OCI-LY7 (cell line): ENCODE results near the gene PROKR1.

Experiments used
- EZH2phosphoT487 ChIP-seq: fragments of 200-600 bp; sonication (generic); IDR thresholded peaks from 2 replicates; pipeline ENCODE4 v1.6.1; 2018; ENCODE audit warnings: low read depth, borderline replicate concordance, mild to moderate bottlenecking, mixed run types, antibody characterized with exemption, low read length, moderate library complexity, mixed read lengths
- TF ChIP-seq, protein P1 (sequence below): fragments of 200-600 bp; sonication (generic); conservative IDR thresholded peaks from 2 replicates; pipeline ENCODE4 v1.5.1; 2014; ENCODE audit warnings: mild to moderate bottlenecking, antibody characterized with exemption, low read length, moderate library complexity, mixed read lengths

DNA sequence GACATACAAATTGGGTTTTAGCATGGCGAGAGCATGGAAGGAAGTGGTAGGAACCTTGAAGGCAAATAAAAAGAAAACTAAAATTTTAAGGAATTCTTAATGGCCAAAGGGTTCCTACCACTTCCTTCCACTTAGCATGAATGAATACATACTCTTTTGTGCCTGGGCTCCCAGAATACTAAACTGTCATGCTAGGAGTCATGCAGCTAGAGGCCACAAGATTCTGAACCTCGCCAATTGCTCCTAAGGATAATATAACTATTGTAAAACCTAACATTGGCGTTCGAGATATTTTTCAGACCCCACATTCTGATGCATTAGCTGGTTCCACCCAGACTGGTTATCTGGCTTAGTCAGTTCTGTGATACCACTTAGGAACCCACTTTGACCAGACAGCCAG is 52.6 kb downstream of the PROKR1 start:
- TF ChIP-seq, protein P1, sequence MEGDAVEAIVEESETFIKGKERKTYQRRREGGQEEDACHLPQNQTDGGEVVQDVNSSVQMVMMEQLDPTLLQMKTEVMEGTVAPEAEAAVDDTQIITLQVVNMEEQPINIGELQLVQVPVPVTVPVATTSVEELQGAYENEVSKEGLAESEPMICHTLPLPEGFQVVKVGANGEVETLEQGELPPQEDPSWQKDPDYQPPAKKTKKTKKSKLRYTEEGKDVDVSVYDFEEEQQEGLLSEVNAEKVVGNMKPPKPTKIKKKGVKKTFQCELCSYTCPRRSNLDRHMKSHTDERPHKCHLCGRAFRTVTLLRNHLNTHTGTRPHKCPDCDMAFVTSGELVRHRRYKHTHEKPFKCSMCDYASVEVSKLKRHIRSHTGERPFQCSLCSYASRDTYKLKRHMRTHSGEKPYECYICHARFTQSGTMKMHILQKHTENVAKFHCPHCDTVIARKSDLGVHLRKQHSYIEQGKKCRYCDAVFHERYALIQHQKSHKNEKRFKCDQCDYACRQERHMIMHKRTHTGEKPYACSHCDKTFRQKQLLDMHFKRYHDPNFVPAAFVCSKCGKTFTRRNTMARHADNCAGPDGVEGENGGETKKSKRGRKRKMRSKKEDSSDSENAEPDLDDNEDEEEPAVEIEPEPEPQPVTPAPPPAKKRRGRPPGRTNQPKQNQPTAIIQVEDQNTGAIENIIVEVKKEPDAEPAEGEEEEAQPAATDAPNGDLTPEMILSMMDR, result no peak
- TF ChIP-seq EZH2phosphoT487, result no peak
